Vagina (tissue), 2 donors: ENCODE measurements around the gene SPOCK1. TPM values are rescaled to one million over a fixed set of nuclear protein-coding genes. Genes with fewer than 3 reads are reported as not detected.
"Not testable (repeated sequence)": the region's sequence is repeated elsewhere in the genome, so short reads cannot be mapped to it uniquely, and the experiment has no call there.

Experiments
- DNase-seq, 2 donors: peaks; one replicate each; pipeline ENCODE4 v3.0.0-alpha.2; 2017; ENCODE audit errors: extremely low spot score in 2 of 2
- H3K27ac ChIP-seq: fragments of 200-600 bp; sonication (generic); one replicate; pipeline ENCODE4 v1.5.1; 2019
- H3K27me3 ChIP-seq: fragments of 200-600 bp; sonication (generic); one replicate; pipeline ENCODE4 v1.5.1; 2019
- H3K36me3 ChIP-seq, 2 donors: fragments of 200-600 bp; sonication (generic); one replicate each; pipeline ENCODE4 v1.5.1; 2017 to 2019
- H3K4me1 ChIP-seq: fragments of 200-600 bp; sonication (generic); one replicate; pipeline ENCODE4 v1.5.1; 2019
- H3K4me3 ChIP-seq, 2 donors: fragments of 200-600 bp; sonication (generic); 1 replicate in 1 of 2; 2 replicates in 1 of 2; pipeline ENCODE4 v1.5.1; 2016 to 2019
- H3K9me3 ChIP-seq: fragments of 200-600 bp; sonication (generic); one replicate; pipeline ENCODE4 v1.5.1; 2019
- POLR2A ChIP-seq, 2 donors: fragments of 450-650 bp; IDR thresholded peaks; one replicate each; pipeline ENCODE4 v1.6.1; 2017; ENCODE audit warnings: antibody characterized with exemption in 2 of 2, mild to moderate bottlenecking in 2 of 2, moderate library complexity in 2 of 2
- POLR2AphosphoS5 ChIP-seq, 2 donors: sonication (generic); formaldehyde crosslinking; IDR thresholded peaks; one replicate each; pipeline ENCODE4 v1.9.0; 2017; ENCODE audit warnings: antibody characterized with exemption in 2 of 2, mild to moderate bottlenecking in 2 of 2, low read depth in 1 of 2; ENCODE audit not compliant: insufficient read depth in 1 of 2
- intact Hi-C: fragments of 100-400 bp; cut with DNase I; formaldehyde crosslinking; loops from one replicate; pipeline ENCODE4 v1.15.1; 2023
- total RNA-seq: library from RNA; depleted of rRNA; stranded (reverse); fragments of >200 nt; gene quantifications from one replicate; pipeline ENCODE4 v1.2.3, GENCODE V29; 2016
- TF ChIP-seq, protein P1 (sequence below), 3 experiments: fragments of 450-650 bp in 2 of 3; fragments of 200-600 bp in 1 of 3; sonication (generic) in 1 of 3; IDR thresholded peaks; one replicate each; pipeline ENCODE4 v1.5.1; 2017 to 2019; ENCODE audit warnings: antibody characterized with exemption in 3 of 3, mild to moderate bottlenecking in 2 of 3, moderate library complexity in 2 of 3

Gene SPOCK1
- total RNA-seq, 1 donor from 2014 or later = 70.7 TPM

DNA sequence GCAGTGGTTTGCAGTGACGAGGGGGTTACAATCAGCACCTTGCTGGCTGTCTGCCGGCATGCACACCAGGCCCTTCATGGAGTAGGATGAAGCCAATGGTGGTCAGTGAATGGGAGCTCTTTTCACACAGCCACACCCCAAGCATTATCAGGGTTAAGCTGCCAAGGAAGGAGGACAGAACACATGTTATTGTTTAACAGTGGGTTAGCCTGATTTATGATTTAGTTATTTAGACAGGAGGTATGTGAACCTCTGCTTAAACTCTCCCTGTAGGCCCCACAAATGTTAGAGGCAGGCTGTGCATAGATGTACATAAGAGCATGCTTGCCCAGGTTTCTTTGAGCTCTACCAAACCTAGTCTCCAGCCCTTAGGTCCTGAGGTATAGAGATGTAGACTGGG, 262.9 kb downstream of the SPOCK1 start:
- Histone ChIP-seq H3K4me3 (no peak overlapping the region), H3K27me3 (no peaks in the 10 kb centered on the region), H3K36me3 (no peaks in the 10 kb centered on the region), H3K9me3 (no peaks in the 10 kb centered on the region), H3K4me1 (no peaks in the 10 kb centered on the region), H3K27ac (no peak overlapping the region)
- no peak for DNase-seq
- TF ChIP-seq POLR2A (IDR thresholded peaks at IDR 0.05) (no peak), POLR2AphosphoS5 (IDR thresholded peaks at IDR 0.05; ENCODE audit: insufficient read depth in 1 of 2, low read depth in 1 of 2) (no peak)
- TF ChIP-seq, protein P1, sequence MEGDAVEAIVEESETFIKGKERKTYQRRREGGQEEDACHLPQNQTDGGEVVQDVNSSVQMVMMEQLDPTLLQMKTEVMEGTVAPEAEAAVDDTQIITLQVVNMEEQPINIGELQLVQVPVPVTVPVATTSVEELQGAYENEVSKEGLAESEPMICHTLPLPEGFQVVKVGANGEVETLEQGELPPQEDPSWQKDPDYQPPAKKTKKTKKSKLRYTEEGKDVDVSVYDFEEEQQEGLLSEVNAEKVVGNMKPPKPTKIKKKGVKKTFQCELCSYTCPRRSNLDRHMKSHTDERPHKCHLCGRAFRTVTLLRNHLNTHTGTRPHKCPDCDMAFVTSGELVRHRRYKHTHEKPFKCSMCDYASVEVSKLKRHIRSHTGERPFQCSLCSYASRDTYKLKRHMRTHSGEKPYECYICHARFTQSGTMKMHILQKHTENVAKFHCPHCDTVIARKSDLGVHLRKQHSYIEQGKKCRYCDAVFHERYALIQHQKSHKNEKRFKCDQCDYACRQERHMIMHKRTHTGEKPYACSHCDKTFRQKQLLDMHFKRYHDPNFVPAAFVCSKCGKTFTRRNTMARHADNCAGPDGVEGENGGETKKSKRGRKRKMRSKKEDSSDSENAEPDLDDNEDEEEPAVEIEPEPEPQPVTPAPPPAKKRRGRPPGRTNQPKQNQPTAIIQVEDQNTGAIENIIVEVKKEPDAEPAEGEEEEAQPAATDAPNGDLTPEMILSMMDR (IDR thresholded peaks at IDR 0.05) = no peak
- intact Hi-C loops = no loop called here

DNA sequence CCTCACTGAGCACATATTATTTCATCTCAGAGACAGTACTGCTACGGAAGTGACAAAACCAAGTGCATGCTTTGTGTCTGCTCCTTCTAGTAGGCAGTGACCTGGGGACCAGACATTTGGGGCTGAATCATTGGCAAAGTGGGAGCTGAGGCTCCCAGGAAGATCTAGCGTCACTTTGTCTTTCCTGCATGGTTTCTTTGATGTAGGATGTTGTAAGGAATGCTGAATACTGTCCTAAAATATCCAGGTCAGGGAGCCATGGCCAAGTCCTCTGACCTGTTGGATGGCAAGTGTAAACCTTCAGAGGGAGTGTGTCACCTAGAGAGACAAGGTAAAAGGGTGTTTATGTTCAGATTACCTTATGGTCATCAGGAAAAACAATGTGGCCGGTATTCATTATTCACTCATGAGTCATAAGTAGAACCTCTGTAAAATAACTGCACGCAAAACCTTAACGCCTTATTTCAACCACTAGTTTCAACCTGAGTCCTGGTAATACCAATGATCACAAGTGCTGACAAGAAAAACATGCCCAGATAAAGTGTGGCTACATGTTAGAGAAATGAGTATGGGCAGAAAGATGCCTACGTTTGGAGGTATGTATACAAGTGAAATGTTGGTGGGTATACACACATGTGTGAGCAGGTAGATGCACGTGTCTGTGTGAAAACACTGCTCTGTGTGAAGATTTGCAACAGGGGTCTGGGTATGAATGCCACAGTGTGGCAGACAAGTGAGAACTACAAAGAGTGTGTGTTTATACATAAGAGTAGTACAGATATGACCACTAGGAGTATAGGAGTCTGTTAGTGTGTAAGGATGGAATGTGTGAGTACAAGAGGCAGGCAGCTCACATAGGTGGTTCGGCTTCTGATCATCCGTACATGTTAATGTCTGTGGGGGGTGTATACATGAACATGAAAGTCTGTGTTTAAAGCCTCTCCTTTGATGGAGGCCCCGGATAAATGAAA, 263.9 kb downstream of the SPOCK1 start:
- Histone ChIP-seq H3K36me3 (no peaks in the 10 kb centered on the region), H3K4me1 (no peaks in the 10 kb centered on the region), H3K4me3 (no peak overlapping the region), H3K9me3 (no peaks in the 10 kb centered on the region), H3K27me3 (no peaks in the 10 kb centered on the region), H3K27ac (no peak overlapping the region)
- DNase-seq = no peak
- intact Hi-C loops = no loop called here
- TF ChIP-seq POLR2A (IDR thresholded peaks at IDR 0.05) = no peak
- TF ChIP-seq POLR2AphosphoS5 (IDR thresholded peaks at IDR 0.05; ENCODE audit: insufficient read depth in 1 of 2, low read depth in 1 of 2) = no peak
- TF ChIP-seq, protein P1 (IDR thresholded peaks at IDR 0.05) = no peak

DNA sequence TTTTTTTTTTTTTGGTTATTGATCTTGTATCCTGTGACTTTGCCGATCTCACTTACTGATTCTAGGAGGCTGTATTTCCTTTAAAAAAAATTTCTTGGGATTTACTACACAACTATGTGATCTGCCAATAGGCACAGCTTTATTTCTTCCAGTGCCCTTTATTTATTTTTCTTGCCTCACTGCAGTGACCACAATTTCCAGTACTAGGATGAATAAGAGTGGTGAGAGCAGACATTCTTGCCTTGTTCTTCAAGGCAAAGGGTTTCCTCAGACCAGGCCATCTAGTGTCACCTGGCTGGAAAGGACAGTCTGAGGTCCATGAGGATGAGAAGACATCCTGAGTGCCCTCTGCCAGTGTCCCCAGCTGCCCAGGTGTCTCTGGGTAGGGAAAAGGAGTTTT, 265.4 kb downstream of the SPOCK1 start:
- Histone ChIP-seq H3K4me1 (no peaks in the 10 kb centered on the region), H3K4me3 (no peak overlapping the region), H3K36me3 (no peaks in the 10 kb centered on the region), H3K27me3 (no peaks in the 10 kb centered on the region), H3K9me3 (no peaks in the 10 kb centered on the region), H3K27ac (no peak overlapping the region)
- intact Hi-C loops = no loop called here
- no peak for DNase-seq
- TF ChIP-seq POLR2A (IDR thresholded peaks at IDR 0.05) = no peak
- TF ChIP-seq, protein P1 (IDR thresholded peaks at IDR 0.05) = no peak
- TF ChIP-seq POLR2AphosphoS5 (IDR thresholded peaks at IDR 0.05; ENCODE audit: insufficient read depth in 1 of 2, low read depth in 1 of 2) = no peak

DNA sequence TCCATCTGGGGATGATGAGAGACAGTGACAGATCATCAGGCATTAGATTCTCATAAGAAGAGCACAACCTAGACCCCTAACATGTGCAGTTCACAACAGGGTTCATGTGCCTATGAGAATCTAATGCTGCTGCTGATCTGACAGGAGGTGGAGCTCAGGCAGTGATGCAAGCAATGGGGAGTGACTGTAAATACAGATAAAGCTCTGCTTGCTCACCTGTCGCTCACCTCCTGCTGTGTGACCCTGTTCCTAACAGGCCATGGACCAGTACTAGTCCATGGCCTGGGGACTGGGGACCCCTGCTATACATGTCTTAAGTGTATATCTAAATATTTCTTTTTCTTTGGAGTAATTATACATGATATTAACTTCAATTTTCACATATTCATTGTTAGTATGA, 265.8 kb downstream of the SPOCK1 start:
- DNase-seq, intact Hi-C loops, H3K27me3 ChIP-seq, H3K4me1 ChIP-seq, H3K9me3 ChIP-seq, H3K27ac ChIP-seq, H3K36me3 ChIP-seq, H3K4me3 ChIP-seq: not testable (repeated sequence)

DNA sequence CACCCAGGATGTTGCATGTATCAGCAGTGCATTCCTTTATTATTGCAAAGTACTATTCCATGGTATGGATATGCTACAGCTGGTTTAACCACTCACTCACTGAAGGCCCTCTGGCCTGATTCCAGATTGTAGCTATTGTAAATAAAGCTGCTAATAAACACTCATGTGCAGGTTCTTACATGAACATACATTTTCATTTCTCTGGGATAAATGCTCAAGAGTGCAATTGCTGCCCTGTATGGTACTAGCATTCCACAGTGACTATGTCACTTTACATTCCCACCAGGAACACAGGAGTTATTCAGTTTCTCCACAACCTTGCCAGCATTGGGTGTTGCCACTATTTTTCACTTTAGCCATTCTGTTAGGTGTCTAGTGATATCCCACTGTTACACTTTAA, 267.6 kb downstream of the SPOCK1 start:
- Histone ChIP-seq H3K9me3 (no peaks in the 10 kb centered on the region), H3K36me3 (no peaks in the 10 kb centered on the region)

More for the DNA sequence above, 267.6 kb downstream of the SPOCK1 start:
- intact Hi-C loops = no loop called here
- H3K4me1 ChIP-seq = no peaks in the 10 kb centered on the region
- H3K27ac ChIP-seq = no peak overlapping the region
- H3K27me3 ChIP-seq = no peaks in the 10 kb centered on the region
- DNase-seq = no peak
- no peak overlapping the region for H3K4me3 ChIP-seq
- TF ChIP-seq POLR2A (IDR thresholded peaks at IDR 0.05) = no peak
- no peak for TF ChIP-seq POLR2AphosphoS5 (IDR thresholded peaks at IDR 0.05; ENCODE audit: insufficient read depth in 1 of 2, low read depth in 1 of 2)
- TF ChIP-seq, protein P1 (IDR thresholded peaks at IDR 0.05) = no peak
